ENCODE data around the gene NPR1.
"Not testable (repeated sequence)": the region's sequence is repeated elsewhere in the genome, so short reads cannot be mapped to it uniquely, and the experiment has no call there.

Gene NPR1

GRCh38 chr1:153682730-153683129, 4.2 kb downstream of the NPR1 start:
- no peak for DNase-seq (ENCODE audit: low read depth)

GRCh38 chr1:153683854-153684253, 5.4 kb downstream of the NPR1 start:
- peak; percentile 49 for DNase-seq (ENCODE audit: low read depth)

GRCh38 chr1:153684892-153685291, 6.4 kb downstream of the NPR1 start:
- no peak for DNase-seq (ENCODE audit: low read depth)

GRCh38 chr1:153685544-153686340, 7.3 kb downstream of the NPR1 start:
- DNase-seq (ENCODE audit: low read depth): no peak

- DNase-seq (ENCODE audit: low read depth): no peak
Observed at GRCh38 chr1:153687346-153688125, 9.0 kb downstream of the NPR1 start.

GRCh38 chr1:153688276-153688675, 9.8 kb downstream of the NPR1 start:
- no peak for DNase-seq (ENCODE audit: low read depth)

GRCh38 chr1:153688736-153689328, 10.3 kb downstream of the NPR1 start:
- no peak for DNase-seq (ENCODE audit: low read depth)

GRCh38 chr1:153693466-153693865, 15.0 kb downstream of the NPR1 start:
- DNase-seq (ENCODE audit: low read depth): no peak

GRCh38 chr1:153696741-153697140, 18.3 kb downstream of the NPR1 start:
- DNase-seq (ENCODE audit: low read depth): no peak

GRCh38 chr1:153697191-153698019, 18.9 kb downstream of the NPR1 start:
- no peak for DNase-seq (ENCODE audit: low read depth)

- no peak for DNase-seq (ENCODE audit: low read depth)
Observed at GRCh38 chr1:153698020-153698922, 19.8 kb downstream of the NPR1 start.

- DNase-seq (ENCODE audit: low read depth): peak; percentile 72
Observed at GRCh38 chr1:153698923-153699714, 20.6 kb downstream of the NPR1 start.

- no peak for DNase-seq (ENCODE audit: low read depth)
Observed at GRCh38 chr1:153699768-153700167, 21.3 kb downstream of the NPR1 start.

- no peak for DNase-seq (ENCODE audit: low read depth)
Observed at GRCh38 chr1:153705484-153705883, 27.0 kb downstream of the NPR1 start.

- no peak for DNase-seq (ENCODE audit: low read depth)
Observed at GRCh38 chr1:153711026-153711425, 32.5 kb downstream of the NPR1 start.

- DNase-seq (ENCODE audit: low read depth): not testable (repeated sequence)
Observed at GRCh38 chr1:153716211-153716610, 37.7 kb downstream of the NPR1 start.

- DNase-seq (ENCODE audit: low read depth): no peak
Observed at GRCh38 chr1:153717330-153717729, 38.8 kb downstream of the NPR1 start.

- DNase-seq (ENCODE audit: low read depth): no peak
Observed at GRCh38 chr1:153723687-153724086, 45.2 kb downstream of the NPR1 start.

GRCh38 chr1:153724634-153725033, 46.1 kb downstream of the NPR1 start:
- DNase-seq (ENCODE audit: low read depth): not testable (repeated sequence)

Measured in EH (cell line).